Posterior vena cava (tissue), 2 donors: ENCODE results near the gene NIT2. TPM values are rescaled to one million over a fixed set of nuclear protein-coding genes. Genes with fewer than 3 reads are reported as not detected.

Source experiments
- total RNA-seq, 2 donors: library from RNA; stranded (reverse); fragmentation: NEBNext Ultra II Directional; extraction: Animal tissue kit (Norgen Biotek cat#: 25700); gene quantifications; one replicate each; pipeline ENCODE4 v1.2.1, GENCODE V29; 2021
- donor health status: DM: yes; HTN: yes; CAD: no.
- donor health status: DM: yes; HTN: yes; CAD: no.

The NIT2 gene
- total RNA-seq, 2 donors from 2014 or later, result 30.2 to 39.0 TPM

Other genes starting within 250 kb of the NIT2 start
- 100 to 1,000 TPM; 370 to 630 TPM for gene FILIP1L, start 220.3 kb upstream of the NIT2 start, total RNA-seq
- 10 to 100 TPM; 45.5 to 54.6 TPM for gene TBC1D23, start 73.8 kb upstream of the NIT2 start, total RNA-seq
- 10 to 100 TPM; 38.2 to 39.8 TPM for gene TOMM70, start 66.3 kb downstream of the NIT2 start, total RNA-seq
- gene LNP1, start 66.8 kb downstream of the NIT2 start, total RNA-seq, result 1 to 10 TPM; 4.0 to 7.6 TPM
- 10 to 100 TPM; 34.5 to 75.3 TPM for gene TMEM45A, start 157.9 kb downstream of the NIT2 start, total RNA-seq